ENCODE data around the gene SYVN1. TPM values are rescaled to one million over a fixed set of nuclear protein-coding genes. Genes with fewer than 3 reads are reported as not detected.

Gene SYVN1
- total and polyA plus RNA-seq, 10 of the 15 experiments (the other 5 are each of a cell fraction or from before 2014, with no cell fraction given) = 0.79 to 63.6 (median 20.1) TPM

DNA sequence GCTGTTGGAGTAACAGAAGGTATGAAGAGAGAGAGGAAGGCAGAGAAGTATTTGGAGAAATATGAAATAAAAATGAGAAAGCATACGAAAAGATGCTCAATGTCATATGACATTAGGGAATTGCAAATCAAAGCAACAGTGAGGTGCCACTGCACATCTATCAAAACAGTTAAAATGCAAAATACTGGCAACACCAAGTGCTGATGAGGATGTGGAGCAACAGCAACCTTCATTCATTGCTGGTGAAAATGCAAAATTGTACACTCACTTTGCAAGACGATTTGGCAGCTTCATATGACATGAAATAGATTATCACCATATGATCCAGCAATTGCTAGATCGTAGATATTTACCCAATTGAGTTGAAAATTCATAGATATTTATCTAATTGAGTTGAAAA is 26.3 kb upstream of the SYVN1 start:
- ChIA-PET POLR2A (no interaction called here), CTCF (no interaction called here)
- TF ChIP-seq, protein P1, sequence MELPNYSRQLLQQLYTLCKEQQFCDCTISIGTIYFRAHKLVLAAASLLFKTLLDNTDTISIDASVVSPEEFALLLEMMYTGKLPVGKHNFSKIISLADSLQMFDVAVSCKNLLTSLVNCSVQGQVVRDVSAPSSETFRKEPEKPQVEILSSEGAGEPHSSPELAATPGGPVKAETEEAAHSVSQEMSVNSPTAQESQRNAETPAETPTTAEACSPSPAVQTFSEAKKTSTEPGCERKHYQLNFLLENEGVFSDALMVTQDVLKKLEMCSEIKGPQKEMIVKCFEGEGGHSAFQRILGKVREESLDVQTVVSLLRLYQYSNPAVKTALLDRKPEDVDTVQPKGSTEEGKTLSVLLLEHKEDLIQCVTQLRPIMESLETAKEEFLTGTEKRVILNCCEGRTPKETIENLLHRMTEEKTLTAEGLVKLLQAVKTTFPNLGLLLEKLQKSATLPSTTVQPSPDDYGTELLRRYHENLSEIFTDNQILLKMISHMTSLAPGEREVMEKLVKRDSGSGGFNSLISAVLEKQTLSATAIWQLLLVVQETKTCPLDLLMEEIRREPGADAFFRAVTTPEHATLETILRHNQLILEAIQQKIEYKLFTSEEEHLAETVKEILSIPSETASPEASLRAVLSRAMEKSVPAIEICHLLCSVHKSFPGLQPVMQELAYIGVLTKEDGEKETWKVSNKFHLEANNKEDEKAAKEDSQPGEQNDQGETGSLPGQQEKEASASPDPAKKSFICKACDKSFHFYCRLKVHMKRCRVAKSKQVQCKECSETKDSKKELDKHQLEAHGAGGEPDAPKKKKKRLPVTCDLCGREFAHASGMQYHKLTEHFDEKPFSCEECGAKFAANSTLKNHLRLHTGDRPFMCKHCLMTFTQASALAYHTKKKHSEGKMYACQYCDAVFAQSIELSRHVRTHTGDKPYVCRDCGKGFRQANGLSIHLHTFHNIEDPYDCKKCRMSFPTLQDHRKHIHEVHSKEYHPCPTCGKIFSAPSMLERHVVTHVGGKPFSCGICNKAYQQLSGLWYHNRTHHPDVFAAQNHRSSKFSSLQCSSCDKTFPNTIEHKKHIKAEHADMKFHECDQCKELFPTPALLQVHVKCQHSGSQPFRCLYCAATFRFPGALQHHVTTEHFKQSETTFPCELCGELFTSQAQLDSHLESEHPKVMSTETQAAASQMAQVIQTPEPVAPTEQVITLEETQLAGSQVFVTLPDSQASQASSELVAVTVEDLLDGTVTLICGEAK (IDR thresholded peaks at IDR 0.05; ENCODE audit: borderline replicate concordance) = no peak
- TF ChIP-seq RELA (IDR thresholded peaks at IDR 0.05; ENCODE audit: borderline replicate concordance, partially characterized antibody) (no peak), IRF4 (IDR thresholded peaks at IDR 0.05; ENCODE audit: low read depth, low read length) (no peak), ASH2L (IDR thresholded peaks at IDR 0.05; ENCODE audit: borderline replicate concordance, low read depth) (no peak), BCL11A (IDR thresholded peaks at IDR 0.05; ENCODE audit: low read depth, low read length) (no peak), LARP7 (IDR thresholded peaks at IDR 0.05) (no peak), CBX3 (IDR thresholded peaks at IDR 0.05; ENCODE audit: borderline replicate concordance, low read depth) (no peak), MEF2B (IDR thresholded peaks at IDR 0.05; ENCODE audit: partially characterized antibody, poor library complexity, severe bottlenecking) (no peak), BACH1 (IDR thresholded peaks at IDR 0.05; ENCODE audit: borderline replicate concordance) (no peak), ZNF592 (IDR thresholded peaks at IDR 0.05) (no peak), JUNB (IDR thresholded peaks at IDR 0.05) (no peak), SMC3 (IDR thresholded peaks at IDR 0.05; ENCODE audit: borderline replicate concordance, low read length) (no peak)
- TF ChIP-seq, protein P2, sequence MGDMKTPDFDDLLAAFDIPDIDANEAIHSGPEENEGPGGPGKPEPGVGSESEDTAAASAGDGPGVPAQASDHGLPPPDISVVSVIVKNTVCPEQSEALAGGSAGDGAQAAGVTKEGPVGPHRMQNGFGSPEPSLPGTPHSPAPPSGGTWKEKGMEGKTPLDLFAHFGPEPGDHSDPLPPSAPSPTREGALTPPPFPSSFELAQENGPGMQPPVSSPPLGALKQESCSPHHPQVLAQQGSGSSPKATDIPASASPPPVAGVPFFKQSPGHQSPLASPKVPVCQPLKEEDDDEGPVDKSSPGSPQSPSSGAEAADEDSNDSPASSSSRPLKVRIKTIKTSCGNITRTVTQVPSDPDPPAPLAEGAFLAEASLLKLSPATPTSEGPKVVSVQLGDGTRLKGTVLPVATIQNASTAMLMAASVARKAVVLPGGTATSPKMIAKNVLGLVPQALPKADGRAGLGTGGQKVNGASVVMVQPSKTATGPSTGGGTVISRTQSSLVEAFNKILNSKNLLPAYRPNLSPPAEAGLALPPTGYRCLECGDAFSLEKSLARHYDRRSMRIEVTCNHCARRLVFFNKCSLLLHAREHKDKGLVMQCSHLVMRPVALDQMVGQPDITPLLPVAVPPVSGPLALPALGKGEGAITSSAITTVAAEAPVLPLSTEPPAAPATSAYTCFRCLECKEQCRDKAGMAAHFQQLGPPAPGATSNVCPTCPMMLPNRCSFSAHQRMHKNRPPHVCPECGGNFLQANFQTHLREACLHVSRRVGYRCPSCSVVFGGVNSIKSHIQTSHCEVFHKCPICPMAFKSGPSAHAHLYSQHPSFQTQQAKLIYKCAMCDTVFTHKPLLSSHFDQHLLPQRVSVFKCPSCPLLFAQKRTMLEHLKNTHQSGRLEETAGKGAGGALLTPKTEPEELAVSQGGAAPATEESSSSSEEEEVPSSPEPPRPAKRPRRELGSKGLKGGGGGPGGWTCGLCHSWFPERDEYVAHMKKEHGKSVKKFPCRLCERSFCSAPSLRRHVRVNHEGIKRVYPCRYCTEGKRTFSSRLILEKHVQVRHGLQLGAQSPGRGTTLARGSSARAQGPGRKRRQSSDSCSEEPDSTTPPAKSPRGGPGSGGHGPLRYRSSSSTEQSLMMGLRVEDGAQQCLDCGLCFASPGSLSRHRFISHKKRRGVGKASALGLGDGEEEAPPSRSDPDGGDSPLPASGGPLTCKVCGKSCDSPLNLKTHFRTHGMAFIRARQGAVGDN (IDR thresholded peaks at IDR 0.05) = no peak

More for the DNA sequence above, 26.3 kb upstream of the SYVN1 start:
- no peaks in the 10 kb centered on the region for H4K20me1 ChIP-seq (ENCODE audit: control insufficient read depth, insufficient read depth)
- ChIA-PET RAD21 (ENCODE audit: unreplicated experiment) (no interaction called here), SMC1A (ENCODE audit: uncharacterized antibody, unreplicated experiment) (interaction anchor here (0.9 kb wide), 1 partner anchor 18 kb away, joined by 3 read pairs; no protein-coding TSS in a partner anchor)
- H2AFZ ChIP-seq (ENCODE audit: control insufficient read depth, low read depth, low read length) = no peak overlapping the region
- H3K27ac ChIP-seq (ENCODE audit: control insufficient read depth, insufficient read depth) = no peak overlapping the region
- FAIRE-seq (no peak), DNase-seq (ENCODE audit: low read depth, low spot score) (no peak), ATAC-seq (no peak)
- H3K4me1 ChIP-seq (ENCODE audit: control insufficient read depth, insufficient read depth, low read length) = peaks cover 13% of the 10 kb centered on the region
- H3K4me3 ChIP-seq = no peak overlapping the region
- H3K36me3 ChIP-seq (ENCODE audit: control insufficient read depth in 2 of 2, insufficient read depth in 2 of 2, low read length in 1 of 2) = no peaks in the 10 kb centered on the region
- no peaks in the 10 kb centered on the region for H3K79me2 ChIP-seq (ENCODE audit: control insufficient read depth, insufficient read depth, low read length)
- H3K9me3 ChIP-seq (replicated peaks; ENCODE audit: control insufficient read depth, insufficient read depth, low read length) = no peaks in the 10 kb centered on the region
- no peaks in the 10 kb centered on the region for H3K27me3 ChIP-seq (replicated peaks in 1 of 2; ENCODE audit: control insufficient read depth in 2 of 2, insufficient read depth in 2 of 2, low read length in 1 of 2)
- H3K9ac ChIP-seq (ENCODE audit: control insufficient read depth, insufficient read depth, low read length) = no peak overlapping the region
- intact Hi-C loops (cut with micrococcal nuclease; ENCODE audit: unreplicated experiment) (no loop called here), in situ Hi-C loops (cut with MboI) (no loop called here)
- no peak overlapping the region for H3K4me2 ChIP-seq (ENCODE audit: control insufficient read depth, insufficient read depth)
- no TSS peak for BruUV-seq (replicated peaks)
- 65% methylated on average over 3 of the region's 3 CpGs for WGBS (ENCODE audit: insufficient coverage, insufficient replicate concordance, low lambda C conversion rate, missing lambda C conversion rate)
